Stimulated activated naive CD8-positive, alpha-beta T cell treated with anti-CD3 and anti-CD28 coated beads, Interleukin-15, Interleukin-2, amounts not matched to agents 100 ng/mL and 50 ng/mL, for 24 hours (primary cell): ENCODE results near the gene RFFL.
"Not testable (repeated sequence)": the region's sequence is repeated elsewhere in the genome, so short reads cannot be mapped to it uniquely, and the experiment has no call there.

Experiments
- H3K27ac Mint-ChIP-seq: one replicate; pipeline ENCODE4 v1.8.0; 2021; ENCODE audit warnings: mild to moderate bottlenecking, mixed read lengths
- H3K27me3 Mint-ChIP-seq: one replicate; pipeline ENCODE4 v1.8.0; 2021; ENCODE audit warnings: mixed read lengths
- H3K36me3 Mint-ChIP-seq: one replicate; pipeline ENCODE4 v1.8.0; 2021; ENCODE audit warnings: low read depth, mixed read lengths
- H3K4me1 Mint-ChIP-seq: one replicate; pipeline ENCODE4 v1.8.0; 2021; ENCODE audit warnings: low read depth, mixed read lengths
- H3K4me3 Mint-ChIP-seq: one replicate; pipeline ENCODE4 v1.8.0; 2021; ENCODE audit warnings: mild to moderate bottlenecking, mixed read lengths
- H3K9me3 Mint-ChIP-seq: one replicate; pipeline ENCODE4 v1.8.0; 2021; ENCODE audit warnings: mixed read lengths

RFFL gene

GRCh38 chr17:35017021-35017420, 46.5 kb downstream of the RFFL start:
- Mint-ChIP-seq H3K27me3 (no peaks in the 10 kb centered on the region), H3K27ac (no peak overlapping the region), H3K9me3 (no peaks in the 10 kb centered on the region), H3K36me3 (peaks cover 25% of the 10 kb centered on the region), H3K4me3 (no peak overlapping the region), H3K4me1 (peaks cover 20% of the 10 kb centered on the region)

DNA sequence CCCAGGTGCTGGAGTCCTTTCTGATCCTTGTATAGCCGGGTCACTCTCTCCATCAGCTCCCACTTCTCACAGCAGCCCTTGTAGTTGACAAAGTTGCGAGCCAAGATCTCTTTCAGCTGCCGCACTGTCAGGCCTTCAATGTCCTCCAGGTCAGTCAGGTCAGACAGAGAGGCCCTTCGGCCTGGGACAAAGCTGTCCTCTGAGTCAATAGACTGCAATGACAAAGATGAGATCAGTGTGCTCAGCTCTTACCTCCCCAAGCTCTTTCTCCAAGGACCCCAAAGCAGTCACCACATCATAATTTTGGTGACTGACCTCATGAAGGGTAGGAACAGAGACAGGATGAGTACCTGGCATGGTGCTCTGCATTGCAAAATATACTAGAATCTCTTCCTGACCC, 47.1 kb downstream of the RFFL start:
- H3K27ac Mint-ChIP-seq, result no peak overlapping the region
- no peaks in the 10 kb centered on the region for H3K9me3 Mint-ChIP-seq
- H3K36me3 Mint-ChIP-seq, result peaks cover 30% of the 10 kb centered on the region
- no peak overlapping the region for H3K4me3 Mint-ChIP-seq
- no peaks in the 10 kb centered on the region for H3K27me3 Mint-ChIP-seq
- H3K4me1 Mint-ChIP-seq, result peaks cover 14% of the 10 kb centered on the region

DNA sequence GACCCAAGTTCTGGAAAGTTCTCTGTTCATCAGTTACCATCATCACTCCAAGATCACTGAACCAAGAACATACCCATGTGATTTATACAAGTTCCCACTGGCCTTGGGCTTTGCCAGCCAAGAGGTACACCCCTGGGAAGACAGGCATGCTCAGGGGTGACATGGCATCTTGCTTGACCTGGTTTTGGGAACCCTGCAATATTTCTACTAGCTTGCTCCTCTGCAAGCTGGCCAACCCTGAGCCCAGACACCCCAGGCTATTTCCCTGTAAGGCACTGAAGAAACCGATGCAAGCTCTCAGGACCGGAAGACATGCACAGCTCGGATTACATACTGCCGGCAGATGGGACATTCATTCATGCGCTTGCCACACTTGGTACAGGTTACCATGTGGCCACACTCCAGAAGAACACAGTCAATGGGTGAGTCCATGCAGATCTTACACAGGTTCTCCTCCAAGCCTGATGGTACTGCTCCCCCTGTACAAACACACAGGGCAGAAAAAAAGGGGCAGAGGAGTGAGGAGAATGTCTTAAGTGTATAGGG, 51.8 kb downstream of the RFFL start:
- peaks cover 42% of the 10 kb centered on the region for H3K36me3 Mint-ChIP-seq
- no peak overlapping the region for H3K4me3 Mint-ChIP-seq
- H3K4me1 Mint-ChIP-seq, result no peaks in the 10 kb centered on the region
- H3K27ac Mint-ChIP-seq, result no peak overlapping the region
- no peaks in the 10 kb centered on the region for H3K27me3 Mint-ChIP-seq
- H3K9me3 Mint-ChIP-seq, result no peaks in the 10 kb centered on the region

- no peaks in the 10 kb centered on the region for H3K27me3 Mint-ChIP-seq
- H3K36me3 Mint-ChIP-seq, result peaks cover 35% of the 10 kb centered on the region
Observed at GRCh38 chr17:35010093-35010492, 53.4 kb downstream of the RFFL start.

GRCh38 chr17:35006961-35007360, 56.5 kb downstream of the RFFL start:
- Mint-ChIP-seq H3K4me1 (no peaks in the 10 kb centered on the region), H3K4me3 (no peak overlapping the region), H3K27me3 (no peaks in the 10 kb centered on the region), H3K27ac (no peak overlapping the region), H3K36me3 (peaks cover 50% of the 10 kb centered on the region), H3K9me3 (no peaks in the 10 kb centered on the region)

More at GRCh38 chr17:35010093-35010492, 53.4 kb downstream of the RFFL start:
- Mint-ChIP-seq H3K9me3 (no peaks in the 10 kb centered on the region), H3K27ac (no peak overlapping the region), H3K4me3 (no peak overlapping the region), H3K4me1 (no peaks in the 10 kb centered on the region)

DNA sequence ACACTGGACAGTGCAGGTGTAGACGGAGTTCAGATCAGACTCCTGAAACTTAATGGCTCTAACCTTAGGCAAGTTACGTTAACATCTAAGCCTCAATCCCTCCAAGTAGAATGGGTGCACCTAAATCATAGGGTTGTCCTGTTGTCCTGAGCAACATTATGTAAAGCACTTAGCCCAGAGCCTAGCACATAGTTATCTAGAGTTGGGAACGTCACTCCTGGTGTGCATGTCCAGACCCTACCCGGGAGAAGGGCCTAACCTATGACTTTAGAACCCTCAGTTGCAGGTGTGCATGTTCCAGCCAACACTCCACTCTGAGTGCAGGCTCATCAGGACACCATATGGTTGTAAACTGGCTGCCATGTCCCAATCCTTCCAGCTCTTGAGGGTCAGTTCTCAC, 57.2 kb downstream of the RFFL start:
- peaks cover 51% of the 10 kb centered on the region for H3K36me3 Mint-ChIP-seq
- H3K27ac Mint-ChIP-seq, result no peak overlapping the region
- H3K27me3 Mint-ChIP-seq, result no peaks in the 10 kb centered on the region
- no peaks in the 10 kb centered on the region for H3K4me1 Mint-ChIP-seq
- no peaks in the 10 kb centered on the region for H3K9me3 Mint-ChIP-seq
- no peak overlapping the region for H3K4me3 Mint-ChIP-seq

GRCh38 chr17:35003778-35004177, 59.7 kb downstream of the RFFL start:
- Mint-ChIP-seq H3K27ac (no peak overlapping the region), H3K36me3 (peaks cover 46% of the 10 kb centered on the region), H3K4me3 (no peak overlapping the region), H3K4me1 (no peaks in the 10 kb centered on the region), H3K27me3 (no peaks in the 10 kb centered on the region), H3K9me3 (no peaks in the 10 kb centered on the region)

DNA sequence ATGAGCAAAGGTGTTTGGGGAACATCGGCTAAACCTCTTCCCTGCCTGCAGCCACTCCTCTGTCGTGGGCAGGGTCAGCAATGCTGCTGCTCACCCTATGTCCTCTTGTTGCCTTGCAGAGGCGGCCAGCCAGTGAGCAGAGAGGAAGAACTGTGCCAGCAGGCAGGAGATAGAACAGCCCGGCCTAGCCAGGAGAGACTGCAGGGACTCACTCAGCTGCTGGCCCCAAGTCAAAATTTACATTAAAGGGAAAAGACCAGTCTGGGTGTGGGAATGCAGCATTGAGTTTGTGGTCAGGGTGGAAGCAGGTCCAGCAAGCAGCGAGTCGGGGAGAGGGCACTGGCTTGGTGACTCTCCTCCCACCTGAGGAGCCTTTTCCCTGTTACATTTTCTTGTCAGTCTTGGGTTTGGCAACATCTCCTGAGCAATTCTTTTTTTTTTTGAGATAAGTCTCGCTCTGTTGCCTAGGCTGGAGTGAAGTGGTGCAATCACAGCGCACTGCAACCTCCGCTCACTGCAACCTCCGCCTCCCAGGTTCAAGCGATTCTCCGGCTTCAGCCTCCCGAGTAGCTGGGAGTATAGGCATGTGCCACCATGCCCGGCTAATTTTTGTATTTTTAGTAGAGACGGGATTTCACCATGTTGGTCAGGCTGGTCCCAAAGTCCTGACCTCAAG, 60.5 kb downstream of the RFFL start:
- Mint-ChIP-seq H3K4me3 (no peak overlapping the region), H3K27me3 (no peaks in the 10 kb centered on the region)

DNA sequence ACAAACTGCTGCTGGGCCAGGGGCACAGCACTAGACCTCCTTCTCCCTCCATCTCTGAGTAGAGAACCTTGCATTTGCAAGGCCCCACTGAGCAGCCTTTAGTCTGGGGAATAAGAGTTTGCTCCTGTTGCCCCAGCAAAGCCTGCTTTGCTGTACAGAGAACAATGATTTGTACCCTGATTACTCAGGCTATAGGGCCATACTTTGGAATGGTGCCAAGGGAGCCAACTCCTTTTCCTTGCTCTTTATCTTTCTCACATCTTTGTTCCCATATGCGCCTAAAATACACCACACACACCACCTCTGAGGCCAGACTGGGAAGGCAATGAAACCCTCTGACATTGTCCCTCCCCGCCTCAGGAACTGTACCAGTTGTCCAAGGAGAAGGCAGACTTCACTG, 62.0 kb downstream of the RFFL start:
- H3K4me3 Mint-ChIP-seq, result no peak overlapping the region
- peaks cover 5% of the 10 kb centered on the region for H3K4me1 Mint-ChIP-seq
- no peaks in the 10 kb centered on the region for H3K27me3 Mint-ChIP-seq
- peak overlapping the region; percentile 6 for H3K27ac Mint-ChIP-seq
- H3K36me3 Mint-ChIP-seq, result peaks cover 50% of the 10 kb centered on the region
- no peaks in the 10 kb centered on the region for H3K9me3 Mint-ChIP-seq

More for the DNA sequence above, 60.5 kb downstream of the RFFL start:
- Mint-ChIP-seq H3K36me3 (peaks cover 49% of the 10 kb centered on the region), H3K4me1 (peaks cover 5% of the 10 kb centered on the region), H3K9me3 (no peaks in the 10 kb centered on the region), H3K27ac (no peak overlapping the region)

GRCh38 chr17:35000965-35001364, 62.5 kb downstream of the RFFL start:
- H3K4me1 Mint-ChIP-seq, H3K9me3 Mint-ChIP-seq, H3K27ac Mint-ChIP-seq, H3K27me3 Mint-ChIP-seq, H3K4me3 Mint-ChIP-seq: not testable (repeated sequence)
- H3K36me3 Mint-ChIP-seq, result peaks cover 56% of the 10 kb centered on the region

DNA sequence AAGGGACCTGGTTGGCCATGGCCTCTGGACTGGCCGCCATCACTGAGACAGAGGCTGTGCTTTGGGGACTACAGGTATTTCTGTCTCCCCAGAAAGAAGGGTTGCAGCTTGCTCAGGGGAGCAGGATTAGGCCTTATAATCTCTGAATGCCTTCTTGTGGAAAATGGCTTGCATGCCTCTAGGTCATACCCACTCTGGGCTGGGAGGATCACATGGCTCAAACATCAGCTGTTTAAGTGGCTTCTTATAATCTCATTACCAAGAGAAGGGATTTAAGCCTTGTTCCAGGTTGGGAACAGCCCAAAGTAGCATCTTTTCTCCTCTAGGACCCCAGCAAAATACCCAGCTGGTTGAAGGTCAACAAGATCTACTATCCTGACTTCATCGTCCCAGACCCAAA, 64.1 kb downstream of the RFFL start:
- Mint-ChIP-seq H3K4me3 (no peak overlapping the region), H3K27me3 (no peaks in the 10 kb centered on the region), H3K36me3 (peaks cover 67% of the 10 kb centered on the region), H3K4me1 (peaks cover 5% of the 10 kb centered on the region), H3K9me3 (no peaks in the 10 kb centered on the region), H3K27ac (no peak overlapping the region)

GRCh38 chr17:34998205-34998604, 65.3 kb downstream of the RFFL start:
- no peaks in the 10 kb centered on the region for H3K27me3 Mint-ChIP-seq
- H3K4me3 Mint-ChIP-seq, result no peak overlapping the region
- H3K4me1 Mint-ChIP-seq, result peaks cover 5% of the 10 kb centered on the region
- H3K27ac Mint-ChIP-seq, result peak overlapping the region; percentile 49
- peaks cover 68% of the 10 kb centered on the region for H3K36me3 Mint-ChIP-seq
- H3K9me3 Mint-ChIP-seq, result no peaks in the 10 kb centered on the region

DNA sequence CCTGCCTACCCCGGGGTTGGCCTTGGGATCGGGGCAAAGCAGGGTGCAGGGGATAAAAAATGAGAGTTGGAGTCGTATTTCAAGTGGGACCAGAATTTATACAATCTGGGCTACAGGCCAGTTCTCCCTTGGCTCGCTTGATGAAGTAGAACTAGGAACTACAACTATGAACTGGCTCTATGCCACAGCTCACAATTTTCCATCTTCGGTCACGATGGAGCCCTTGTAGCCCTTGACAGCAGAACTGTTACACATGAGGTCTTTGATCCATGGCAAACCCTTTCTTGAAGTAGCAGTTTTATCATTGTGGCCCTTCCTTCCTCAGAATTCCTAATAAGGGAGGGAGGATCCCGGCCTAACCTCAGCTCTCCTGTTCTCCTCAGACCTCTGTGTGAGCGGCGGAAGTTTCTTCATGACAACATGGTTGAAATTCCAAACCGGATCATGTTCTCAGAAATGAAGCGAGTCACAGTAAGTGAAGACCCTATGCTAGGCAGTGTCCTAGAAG, 66.1 kb downstream of the RFFL start:
- Mint-ChIP-seq H3K4me3 (no peak overlapping the region), H3K9me3 (no peaks in the 10 kb centered on the region), H3K4me1 (peaks cover 5% of the 10 kb centered on the region), H3K36me3 (peaks cover 70% of the 10 kb centered on the region), H3K27ac (no peak overlapping the region), H3K27me3 (no peaks in the 10 kb centered on the region)

DNA sequence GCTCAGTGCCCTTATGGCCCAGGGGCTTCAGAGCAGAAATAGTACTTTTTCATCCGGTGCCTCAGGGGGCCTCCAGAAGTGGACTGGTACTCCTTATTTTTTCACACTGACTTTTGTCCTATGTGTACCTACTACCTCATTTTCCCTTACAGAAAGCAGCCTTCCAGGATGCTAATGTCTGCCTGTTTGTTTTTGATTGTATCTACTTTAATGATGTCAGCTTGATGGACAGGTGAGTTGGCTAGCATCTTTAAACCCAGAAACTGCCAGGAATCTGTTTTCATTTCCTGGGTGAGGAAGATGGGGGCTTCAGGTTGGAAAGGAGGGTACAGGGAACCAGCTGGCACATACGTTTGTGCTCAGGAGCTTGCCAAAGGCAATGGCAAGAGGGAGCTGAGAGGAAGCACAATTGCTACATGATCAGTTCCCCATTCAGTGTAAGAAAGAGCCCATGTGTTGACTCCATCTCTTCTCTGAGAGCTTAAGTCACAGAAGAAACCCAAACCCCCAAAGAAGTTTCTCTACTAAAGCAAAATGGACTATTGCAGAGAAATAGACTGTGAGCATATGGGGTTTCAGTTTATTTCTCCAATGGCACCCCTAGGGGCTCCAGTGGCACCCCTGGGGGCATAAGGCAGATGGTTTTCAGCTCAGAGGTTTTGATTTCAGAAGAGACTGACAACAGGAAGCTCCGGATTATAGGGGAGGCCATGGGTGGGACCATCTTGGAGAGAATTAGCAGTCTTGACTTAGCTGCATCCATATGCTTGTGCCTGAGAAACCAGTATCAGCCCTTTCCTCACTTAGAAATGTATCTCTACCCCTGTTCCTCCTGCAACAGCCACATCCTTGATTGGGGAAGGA, 66.9 kb downstream of the RFFL start:
- H3K4me1 Mint-ChIP-seq, result peaks cover 5% of the 10 kb centered on the region
- peaks cover 71% of the 10 kb centered on the region for H3K36me3 Mint-ChIP-seq
- no peaks in the 10 kb centered on the region for H3K27me3 Mint-ChIP-seq
- no peak overlapping the region for H3K27ac Mint-ChIP-seq
- no peaks in the 10 kb centered on the region for H3K9me3 Mint-ChIP-seq
- H3K4me3 Mint-ChIP-seq, result no peak overlapping the region

DNA sequence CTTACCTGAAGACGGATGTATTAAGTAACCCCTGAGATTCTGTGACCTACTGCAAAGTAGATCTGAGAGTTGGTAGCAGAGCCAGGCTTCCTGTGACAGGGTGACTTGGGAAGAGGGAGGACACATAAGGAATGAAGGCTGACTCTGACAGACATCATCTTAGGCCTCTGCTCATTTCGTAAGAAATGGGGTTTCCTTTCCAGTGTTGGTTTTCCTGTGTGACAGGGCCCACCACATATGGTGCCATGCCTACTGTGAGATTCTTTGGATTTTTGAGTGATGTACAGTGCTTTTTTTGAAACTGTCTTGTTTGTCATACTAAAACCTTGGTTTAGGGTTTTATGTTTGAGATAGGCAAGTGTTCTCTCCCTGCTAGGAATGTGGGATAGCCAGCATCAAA, 70.5 kb downstream of the RFFL start:
- H3K27me3 Mint-ChIP-seq, result no peaks in the 10 kb centered on the region
- peaks cover 80% of the 10 kb centered on the region for H3K36me3 Mint-ChIP-seq
- no peaks in the 10 kb centered on the region for H3K9me3 Mint-ChIP-seq
- no peak overlapping the region for H3K27ac Mint-ChIP-seq
- H3K4me1 Mint-ChIP-seq, result no peaks in the 10 kb centered on the region
- H3K4me3 Mint-ChIP-seq, result no peak overlapping the region
